Endothelial cell (in vitro differentiated cells): Measurements from ENCODE around the gene TMEM203. TPM values are rescaled to one million over a fixed set of nuclear protein-coding genes. Genes with fewer than 3 reads are reported as not detected.

Source experiments
- DNase-seq: peaks from one replicate; pipeline ENCODE4 v3.0.0; 2021; ENCODE audit warnings: low spot score
- H3K27ac Mint-ChIP-seq: one replicate; pipeline ENCODE4 v1.8.0; 2021; ENCODE audit warnings: mixed read lengths, inconsistent platforms; ENCODE audit not compliant: unreplicated experiment
- H3K27me3 Mint-ChIP-seq: one replicate; pipeline ENCODE4 v1.8.0; 2021; ENCODE audit warnings: mild to moderate bottlenecking, moderate library complexity, mixed read lengths, inconsistent platforms; ENCODE audit not compliant: unreplicated experiment
- H3K36me3 Mint-ChIP-seq: one replicate; pipeline ENCODE4 v1.8.0; 2021; ENCODE audit warnings: mild to moderate bottlenecking, low read depth, mixed read lengths, inconsistent platforms; ENCODE audit not compliant: unreplicated experiment
- H3K4me1 Mint-ChIP-seq: one replicate; pipeline ENCODE4 v1.8.0; 2021; ENCODE audit warnings: mild to moderate bottlenecking, mixed read lengths, inconsistent platforms; ENCODE audit not compliant: unreplicated experiment
- H3K4me3 Mint-ChIP-seq: one replicate; pipeline ENCODE4 v1.8.0; 2021; ENCODE audit warnings: mild to moderate bottlenecking, mixed read lengths, inconsistent platforms; ENCODE audit not compliant: unreplicated experiment
- H3K9me3 Mint-ChIP-seq: one replicate; pipeline ENCODE4 v1.8.0; 2021; ENCODE audit warnings: mixed read lengths, inconsistent platforms; ENCODE audit not compliant: unreplicated experiment
- total RNA-seq: library from RNA; stranded (reverse); fragmentation: NEBNext Ultra II Directional; extraction: Animal tissue kit (Norgen Biotek cat#: 25700); gene quantifications from one replicate; pipeline ENCODE4 v1.2.1, GENCODE V29; 2021; ENCODE audit not compliant: unreplicated experiment
- TF ChIP-seq, protein P1 (sequence below): fragments of 200-600 bp; sonication (generic); IDR thresholded peaks from one replicate; pipeline ENCODE4 v1.5.0; 2021; ENCODE audit warnings: antibody characterized with exemption; ENCODE audit not compliant: unreplicated experiment

TMEM203 gene
- total RNA-seq, 1 donor from 2014 or later: 27.4 TPM

DNA sequence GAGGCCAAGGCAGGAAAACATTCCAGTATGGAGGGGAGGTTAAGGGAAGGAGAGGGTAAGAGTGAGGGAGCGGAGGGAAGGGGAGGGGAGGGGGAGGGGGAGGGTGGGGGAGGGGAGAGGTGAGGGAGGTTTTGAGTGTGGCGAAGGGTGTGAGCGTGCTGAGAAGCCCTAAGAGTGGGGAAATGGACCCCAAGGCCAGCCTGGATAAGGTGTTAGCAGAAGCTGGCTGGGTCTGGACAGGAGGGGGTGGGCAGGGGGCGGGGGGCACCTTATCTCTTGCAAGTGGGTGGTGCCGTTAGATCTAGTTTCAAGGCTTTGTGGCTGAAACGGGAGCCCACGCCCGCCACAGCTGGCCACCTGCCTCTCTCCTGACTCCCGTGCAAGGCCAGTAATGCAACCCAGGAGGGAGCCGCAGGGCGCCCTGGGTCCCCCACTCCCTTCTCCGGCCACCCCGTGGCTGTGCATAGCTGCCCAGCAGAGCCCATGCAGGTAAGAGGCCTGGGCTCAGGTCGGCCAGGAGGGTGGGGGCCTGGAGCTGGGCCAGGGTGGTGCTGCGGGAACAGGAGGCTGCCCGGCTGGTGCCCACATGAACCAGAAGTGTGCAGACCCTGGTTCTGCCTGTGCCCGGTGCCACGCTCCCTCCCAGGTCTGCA, 22.5 kb upstream of the TMEM203 start:
- DNase-seq: no peak
- TF ChIP-seq, protein P1, sequence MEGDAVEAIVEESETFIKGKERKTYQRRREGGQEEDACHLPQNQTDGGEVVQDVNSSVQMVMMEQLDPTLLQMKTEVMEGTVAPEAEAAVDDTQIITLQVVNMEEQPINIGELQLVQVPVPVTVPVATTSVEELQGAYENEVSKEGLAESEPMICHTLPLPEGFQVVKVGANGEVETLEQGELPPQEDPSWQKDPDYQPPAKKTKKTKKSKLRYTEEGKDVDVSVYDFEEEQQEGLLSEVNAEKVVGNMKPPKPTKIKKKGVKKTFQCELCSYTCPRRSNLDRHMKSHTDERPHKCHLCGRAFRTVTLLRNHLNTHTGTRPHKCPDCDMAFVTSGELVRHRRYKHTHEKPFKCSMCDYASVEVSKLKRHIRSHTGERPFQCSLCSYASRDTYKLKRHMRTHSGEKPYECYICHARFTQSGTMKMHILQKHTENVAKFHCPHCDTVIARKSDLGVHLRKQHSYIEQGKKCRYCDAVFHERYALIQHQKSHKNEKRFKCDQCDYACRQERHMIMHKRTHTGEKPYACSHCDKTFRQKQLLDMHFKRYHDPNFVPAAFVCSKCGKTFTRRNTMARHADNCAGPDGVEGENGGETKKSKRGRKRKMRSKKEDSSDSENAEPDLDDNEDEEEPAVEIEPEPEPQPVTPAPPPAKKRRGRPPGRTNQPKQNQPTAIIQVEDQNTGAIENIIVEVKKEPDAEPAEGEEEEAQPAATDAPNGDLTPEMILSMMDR: no peak
- H3K36me3 Mint-ChIP-seq: no peaks in the 10 kb centered on the region
- no peaks in the 10 kb centered on the region for H3K4me1 Mint-ChIP-seq
- H3K9me3 Mint-ChIP-seq: no peaks in the 10 kb centered on the region
- H3K4me3 Mint-ChIP-seq: no peak overlapping the region
- peaks cover 7% of the 10 kb centered on the region for H3K27me3 Mint-ChIP-seq
- no peak overlapping the region for H3K27ac Mint-ChIP-seq

DNA sequence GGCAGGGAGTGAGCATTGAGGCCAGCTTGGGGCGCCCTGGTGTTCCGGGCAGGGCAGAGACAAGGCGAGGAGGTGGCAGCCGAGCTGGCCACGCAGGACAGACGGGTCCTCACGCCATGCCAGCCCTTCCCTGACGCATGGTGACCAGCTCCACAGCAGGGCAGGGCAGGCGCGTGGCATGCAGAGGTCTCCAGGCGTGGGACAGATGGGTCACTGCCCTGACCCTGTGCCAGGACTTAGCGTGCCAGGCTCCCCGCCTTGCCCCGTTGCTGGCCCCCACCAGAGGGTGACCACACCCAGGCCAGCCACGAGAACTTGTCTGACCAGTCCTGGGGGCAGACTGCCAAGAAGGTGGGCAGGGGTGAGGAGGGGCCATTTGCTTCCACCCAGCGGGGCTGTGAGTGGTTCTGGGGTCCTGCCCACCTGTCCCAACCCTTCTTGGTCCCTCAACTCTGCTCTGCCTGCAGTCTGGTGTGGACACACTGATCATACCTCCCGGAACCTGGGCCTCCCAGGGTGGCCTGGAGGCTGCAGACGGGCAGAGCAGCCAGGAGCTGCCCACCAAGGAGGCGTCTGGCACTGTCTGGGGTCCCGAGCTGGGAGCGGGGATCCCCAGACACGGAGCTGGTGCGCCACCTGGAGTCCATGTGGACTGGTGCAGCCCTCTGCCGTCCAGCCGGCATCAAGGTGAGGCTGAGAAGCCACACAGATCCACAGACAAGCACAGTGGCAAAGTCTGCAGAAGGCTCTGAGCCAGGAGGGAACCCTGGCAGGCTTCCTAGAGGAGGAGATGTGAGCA, 21.8 kb upstream of the TMEM203 start, which contains the start of gene RNF224:
RNF224 (plus strand) TSS at position 449 of the 799 bp plus-strand sequence. CDS start 834 bp downstream, outside the sequence.
- H3K9me3 Mint-ChIP-seq: no peaks in the 10 kb centered on the region
- H3K27ac Mint-ChIP-seq: no peak within 1 kb of the TSS
- DNase-seq: peak; percentile 84
- H3K4me3 Mint-ChIP-seq: no peak within 1 kb of the TSS
- peaks cover 7% of the 10 kb centered on the region for H3K27me3 Mint-ChIP-seq
- H3K4me1 Mint-ChIP-seq: no peaks in the 10 kb centered on the region
- TF ChIP-seq, protein P1: peak; percentile 81
- no peaks in the 10 kb centered on the region for H3K36me3 Mint-ChIP-seq

GRCh38 chr9:137226338-137227053, 21.0 kb upstream of the TMEM203 start:
- Mint-ChIP-seq H3K27me3 (peaks cover 7% of the 10 kb centered on the region), H3K4me3 (no peak overlapping the region), H3K36me3 (no peaks in the 10 kb centered on the region), H3K4me1 (no peaks in the 10 kb centered on the region), H3K9me3 (no peaks in the 10 kb centered on the region), H3K27ac (no peak overlapping the region)
- DNase-seq: no peak
- TF ChIP-seq, protein P1: no peak

GRCh38 chr9:137225699-137226331, 20.4 kb upstream of the TMEM203 start:
- no peak for DNase-seq
- TF ChIP-seq, protein P1: no peak
- H3K27ac Mint-ChIP-seq: no peak overlapping the region
- H3K4me1 Mint-ChIP-seq: no peaks in the 10 kb centered on the region
- peaks cover 9% of the 10 kb centered on the region for H3K27me3 Mint-ChIP-seq
- H3K4me3 Mint-ChIP-seq: no peak overlapping the region
- no peaks in the 10 kb centered on the region for H3K36me3 Mint-ChIP-seq
- no peaks in the 10 kb centered on the region for H3K9me3 Mint-ChIP-seq
